CD4-positive, alpha-beta T cell treated with Interleukin-15 for 4 hours (primary cell): ENCODE results near the gene MUC22.
A peak's percentile ranks its signal among the peaks of the same experiment; 100 is the strongest.

Source experiments
- DNase-seq: peaks from one replicate; pipeline ENCODE4 v3.0.0-alpha.2; 2020; ENCODE audit warnings: low spot score

MUC22 gene

GRCh38 chr6:31079656-31080261, 69.5 kb downstream of the MUC22 start:
- peak; percentile 69 for DNase-seq

DNA sequence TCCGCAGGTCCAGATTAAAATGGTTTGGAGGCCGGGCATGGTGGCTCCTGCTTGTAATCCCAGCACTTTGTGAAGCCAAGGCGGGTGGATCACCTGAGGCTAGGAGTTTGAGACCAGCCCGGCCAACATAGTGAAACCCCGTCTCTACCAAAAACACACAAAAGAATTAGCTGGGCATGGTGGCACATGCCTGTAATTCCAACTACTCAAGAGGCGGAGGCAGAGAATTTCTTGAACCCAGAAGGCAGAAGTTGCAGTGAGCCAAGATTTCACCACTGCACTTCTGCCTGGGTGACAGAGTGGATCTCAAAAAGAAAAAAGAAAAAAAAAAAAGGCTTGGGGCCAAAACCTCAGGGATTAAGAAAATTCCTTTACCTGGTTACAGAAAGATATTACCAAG, 71.6 kb downstream of the MUC22 start:
- no peak for DNase-seq

- DNase-seq = peak; percentile 32
Measured at GRCh38 chr6:31083742-31084354, 73.6 kb downstream of the MUC22 start.
